ENCODE results near the gene ARHGAP6.

ARHGAP6 gene

DNA sequence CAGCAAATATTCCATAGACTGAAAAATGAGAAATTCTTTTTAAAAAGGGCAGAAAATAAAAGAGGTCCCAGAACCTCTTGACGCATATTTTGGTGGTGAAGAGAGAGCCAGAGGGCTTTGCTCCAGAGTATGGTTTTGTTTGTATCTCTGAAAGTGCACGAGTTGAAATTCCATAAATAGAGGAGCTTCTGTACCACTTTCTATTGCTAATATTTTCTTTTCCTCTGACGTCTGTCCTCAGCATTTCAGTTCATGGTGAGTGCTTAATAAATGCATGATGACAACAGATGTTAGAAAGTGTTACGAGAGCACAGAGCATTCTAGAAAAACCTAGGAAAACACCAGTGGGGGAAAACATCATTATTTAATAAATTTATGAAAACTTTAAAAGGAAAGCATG lies 227.0 kb downstream of the ARHGAP6 start:
- DNase-seq (ENCODE audit: low read depth): no peak
- no peak overlapping the region for H3K4me3 ChIP-seq (ENCODE audit: low read length)
- TF ChIP-seq, protein P1, sequence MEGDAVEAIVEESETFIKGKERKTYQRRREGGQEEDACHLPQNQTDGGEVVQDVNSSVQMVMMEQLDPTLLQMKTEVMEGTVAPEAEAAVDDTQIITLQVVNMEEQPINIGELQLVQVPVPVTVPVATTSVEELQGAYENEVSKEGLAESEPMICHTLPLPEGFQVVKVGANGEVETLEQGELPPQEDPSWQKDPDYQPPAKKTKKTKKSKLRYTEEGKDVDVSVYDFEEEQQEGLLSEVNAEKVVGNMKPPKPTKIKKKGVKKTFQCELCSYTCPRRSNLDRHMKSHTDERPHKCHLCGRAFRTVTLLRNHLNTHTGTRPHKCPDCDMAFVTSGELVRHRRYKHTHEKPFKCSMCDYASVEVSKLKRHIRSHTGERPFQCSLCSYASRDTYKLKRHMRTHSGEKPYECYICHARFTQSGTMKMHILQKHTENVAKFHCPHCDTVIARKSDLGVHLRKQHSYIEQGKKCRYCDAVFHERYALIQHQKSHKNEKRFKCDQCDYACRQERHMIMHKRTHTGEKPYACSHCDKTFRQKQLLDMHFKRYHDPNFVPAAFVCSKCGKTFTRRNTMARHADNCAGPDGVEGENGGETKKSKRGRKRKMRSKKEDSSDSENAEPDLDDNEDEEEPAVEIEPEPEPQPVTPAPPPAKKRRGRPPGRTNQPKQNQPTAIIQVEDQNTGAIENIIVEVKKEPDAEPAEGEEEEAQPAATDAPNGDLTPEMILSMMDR (conservative IDR thresholded peaks at IDR 0.05; ENCODE audit: low read depth, low read length): no peak

DNA sequence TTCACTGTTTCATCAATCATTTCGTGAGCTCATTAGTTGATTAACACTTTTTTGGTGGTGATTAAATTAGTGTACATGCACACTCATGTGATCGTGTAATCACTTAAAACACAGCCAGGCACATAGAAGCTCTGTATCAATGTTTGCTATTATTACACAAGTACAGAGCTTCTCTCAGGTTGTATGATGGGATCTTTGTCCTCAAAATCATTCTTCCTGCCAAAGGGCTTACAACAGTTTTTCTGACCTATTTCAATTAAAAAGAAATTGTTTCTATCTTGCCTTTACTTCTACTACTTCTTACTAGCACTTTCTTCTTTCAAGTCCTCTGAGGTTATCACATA lies 227.4 kb downstream of the ARHGAP6 start:
- no peak for DNase-seq (ENCODE audit: low read depth)
- H3K4me3 ChIP-seq (ENCODE audit: low read length): no peak overlapping the region
- TF ChIP-seq, protein P1 (conservative IDR thresholded peaks at IDR 0.05; ENCODE audit: low read depth, low read length): no peak

DNA sequence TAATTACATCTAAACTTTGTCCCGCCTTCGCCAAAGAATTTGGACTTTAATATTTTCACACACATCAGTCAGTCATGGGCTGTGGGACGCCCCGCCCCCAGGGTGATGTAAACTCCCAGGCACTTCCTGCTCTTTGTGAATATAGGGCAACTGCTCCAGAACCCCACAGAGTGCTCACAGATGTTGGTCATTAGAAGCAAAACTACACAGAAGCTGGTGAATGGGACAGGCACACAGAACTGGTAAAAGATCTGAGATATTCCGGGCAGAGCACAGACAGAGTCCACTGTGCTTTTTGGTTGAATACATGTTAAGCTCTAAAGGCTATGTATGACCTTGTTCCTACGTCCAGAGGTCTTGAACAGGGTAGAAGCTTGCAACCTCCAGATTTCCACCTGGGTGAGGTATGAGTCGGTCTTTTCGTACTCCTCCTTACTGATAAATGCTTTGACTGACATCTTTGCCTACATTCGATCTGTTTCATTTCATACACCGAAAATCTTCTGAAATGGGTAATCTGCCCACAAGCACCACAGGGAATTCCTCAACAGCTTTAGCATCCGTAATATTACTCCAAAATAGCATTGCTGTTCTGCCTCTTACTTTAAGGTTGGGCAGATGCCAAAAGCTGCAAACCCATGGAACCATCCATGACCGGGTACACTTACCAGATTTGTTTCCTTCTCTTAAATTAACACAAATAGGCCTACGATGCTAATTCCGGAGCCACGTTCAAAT lies 227.9 kb downstream of the ARHGAP6 start:
- no peak overlapping the region for H3K4me3 ChIP-seq (ENCODE audit: low read length)
- no peak for DNase-seq (ENCODE audit: low read depth)
- TF ChIP-seq, protein P1 (conservative IDR thresholded peaks at IDR 0.05; ENCODE audit: low read depth, low read length): no peak

DNA sequence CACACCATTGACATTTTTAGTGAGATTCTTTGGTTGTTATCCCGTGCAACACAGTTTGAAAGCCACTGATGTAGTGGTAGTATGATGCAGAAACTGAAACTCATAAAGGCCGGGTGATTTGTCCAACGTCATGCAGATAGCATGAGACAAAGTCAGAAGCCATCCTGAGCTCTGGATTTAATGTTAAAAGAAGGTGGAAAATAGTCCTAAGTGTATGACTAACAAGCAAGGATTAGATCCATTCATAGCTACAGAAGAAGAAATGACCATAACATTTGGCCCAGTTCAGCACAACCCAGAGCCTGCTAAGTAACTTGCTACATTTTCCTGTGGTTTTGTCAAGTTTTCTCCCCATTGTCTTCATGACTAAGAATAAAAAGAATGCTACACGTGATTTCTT lies 230.2 kb downstream of the ARHGAP6 start:
- H3K4me3 ChIP-seq (ENCODE audit: low read length): no peak overlapping the region
- TF ChIP-seq, protein P1 (conservative IDR thresholded peaks at IDR 0.05; ENCODE audit: low read depth, low read length): no peak
- DNase-seq (ENCODE audit: low read depth): peak; percentile 74

DNA sequence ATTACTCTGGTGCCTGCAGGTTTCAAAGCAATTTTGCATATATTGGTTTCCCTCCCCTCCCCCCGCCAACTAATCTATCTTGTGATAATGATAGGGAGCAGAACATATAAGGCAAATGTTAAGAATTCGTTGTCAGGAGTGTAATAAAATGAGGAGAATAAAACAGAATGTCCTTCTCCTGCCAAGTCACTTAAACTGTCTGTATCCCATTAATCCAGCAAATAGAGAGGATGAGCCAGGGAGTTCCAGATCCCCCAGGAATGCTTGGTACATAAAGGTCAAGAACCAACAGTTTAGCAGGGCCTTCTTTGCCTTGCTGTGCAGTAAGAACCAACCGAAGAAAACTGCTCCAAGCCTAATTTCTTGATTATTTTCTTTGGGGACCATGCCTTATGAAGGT lies 231.1 kb downstream of the ARHGAP6 start:
- TF ChIP-seq, protein P1 (conservative IDR thresholded peaks at IDR 0.05; ENCODE audit: low read depth, low read length): no peak
- no peak for DNase-seq (ENCODE audit: low read depth)
- no peak overlapping the region for H3K4me3 ChIP-seq (ENCODE audit: low read length)

DNA sequence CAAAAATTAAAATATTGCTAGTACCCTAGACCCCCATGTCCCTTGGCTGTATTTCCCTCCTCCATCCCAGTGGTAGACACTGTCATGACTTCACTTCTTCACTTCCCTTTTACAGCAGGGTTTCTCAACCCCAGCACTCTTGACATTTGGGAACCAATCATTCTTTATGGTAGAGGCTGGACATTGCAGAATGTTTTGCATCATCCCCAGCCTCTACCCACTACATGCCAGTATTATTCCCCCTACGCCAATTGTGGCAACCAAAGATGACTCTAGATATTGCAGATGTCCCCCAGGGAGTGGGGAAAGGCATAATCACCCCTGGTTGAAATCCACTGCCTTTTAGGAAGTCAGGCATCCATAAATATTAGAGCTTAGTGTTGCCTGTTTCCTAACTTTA lies 233.9 kb downstream of the ARHGAP6 start:
- TF ChIP-seq, protein P1 (conservative IDR thresholded peaks at IDR 0.05; ENCODE audit: low read depth, low read length): no peak
- H3K4me3 ChIP-seq (ENCODE audit: low read length): no peak overlapping the region
- no peak for DNase-seq (ENCODE audit: low read depth)

DNA sequence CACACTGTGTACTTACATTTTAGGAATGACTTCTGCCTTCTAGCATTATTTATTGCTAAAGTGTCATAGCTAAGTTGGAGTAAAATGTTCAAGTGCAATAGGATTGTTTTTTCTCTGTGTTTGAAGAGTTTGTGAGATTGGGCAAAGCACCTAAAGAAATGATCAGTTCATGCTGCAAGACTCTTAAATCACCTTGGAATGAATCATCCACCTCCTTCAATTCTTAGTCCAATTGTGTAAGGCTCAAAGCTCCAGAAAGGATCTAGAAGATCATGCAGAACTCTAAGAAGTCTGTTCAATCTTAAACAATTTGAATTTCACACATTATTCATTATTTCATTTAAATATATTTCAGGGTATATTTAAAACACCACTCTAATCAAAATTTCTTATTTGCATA lies 235.4 kb downstream of the ARHGAP6 start:
- DNase-seq (ENCODE audit: low read depth): no peak
- TF ChIP-seq, protein P1 (conservative IDR thresholded peaks at IDR 0.05; ENCODE audit: low read depth, low read length): no peak
- no peak overlapping the region for H3K4me3 ChIP-seq (ENCODE audit: low read length)
